ENCODE data around the gene SIM1.

The SIM1 gene

GRCh38 chr6:100456141-100456907 is 8.4 kb downstream of the SIM1 start:
- DNase-seq = no peak

DNA sequence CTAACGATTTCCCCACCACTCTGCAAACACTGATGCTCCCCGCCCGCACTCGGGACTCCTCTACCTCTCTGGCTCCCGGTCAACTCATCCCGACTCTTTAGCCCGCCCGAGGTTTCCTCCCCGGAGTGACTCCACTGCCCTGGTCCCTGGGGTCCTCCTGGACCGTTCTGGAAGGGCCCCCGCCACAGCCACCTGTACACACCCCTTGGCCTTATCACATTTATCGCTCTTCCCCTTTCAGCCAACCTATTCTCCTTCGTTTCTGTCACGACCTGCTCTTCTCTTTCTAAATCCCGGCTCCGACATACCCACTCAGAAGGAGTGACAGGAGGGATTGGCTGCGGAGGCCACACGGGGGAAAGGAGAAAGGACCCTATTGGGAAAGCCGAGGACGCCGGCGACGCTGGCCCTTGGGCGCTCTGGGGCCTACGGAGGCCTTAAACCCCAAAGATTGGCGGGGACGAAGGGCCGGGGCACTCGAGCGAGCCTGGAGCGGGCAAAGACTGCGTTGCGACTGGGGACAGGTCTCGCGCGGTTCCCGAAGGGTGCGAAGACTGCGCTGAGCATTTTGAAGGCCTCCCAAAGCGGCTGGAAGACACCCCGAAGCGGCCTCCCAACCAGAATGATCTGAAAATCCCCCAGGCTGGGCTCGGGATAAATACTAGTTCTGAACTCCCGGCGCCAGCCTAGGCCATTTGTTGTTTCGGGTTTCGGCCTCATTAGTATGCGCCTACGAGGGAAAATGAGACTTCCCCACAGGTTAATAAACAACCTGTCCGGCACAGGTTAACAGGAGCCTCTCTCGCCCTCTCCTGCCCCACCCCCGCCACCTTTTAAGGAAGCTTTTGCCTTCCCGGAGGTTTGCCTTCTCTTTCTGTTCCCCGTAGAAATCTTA is 9.2 kb downstream of the SIM1 start:
- no peak for DNase-seq

- DNase-seq = no peak
These were observed 10.0 kb downstream of the SIM1 start for GRCh38 chr6:100454551-100455229.

- DNase-seq = no peak
These were observed 10.8 kb downstream of the SIM1 start for GRCh38 chr6:100453701-100454521.

- DNase-seq = no peak
These were observed 11.7 kb downstream of the SIM1 start for GRCh38 chr6:100452998-100453397.

DNA sequence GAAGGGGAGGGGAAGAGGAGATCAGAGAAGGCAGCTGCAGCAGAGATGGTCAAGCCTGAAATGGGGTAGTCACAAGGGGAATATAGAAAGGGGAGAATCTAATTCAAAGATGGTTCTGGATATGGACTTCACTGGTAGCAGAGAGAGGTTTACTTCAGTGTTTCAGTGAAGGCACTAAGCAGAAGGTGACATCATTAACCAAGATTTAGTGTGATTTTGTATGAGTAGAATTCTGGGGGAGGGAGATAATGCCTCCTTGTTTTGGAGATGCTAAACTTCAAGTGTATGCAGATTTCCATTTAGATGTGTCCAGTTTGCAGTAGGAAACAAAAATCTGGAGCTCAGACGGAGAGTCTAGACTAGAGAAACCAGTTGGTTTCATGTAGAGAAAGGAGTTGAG is 13.1 kb downstream of the SIM1 start:
- DNase-seq = no peak

GRCh38 chr6:100449239-100449691 is 15.5 kb downstream of the SIM1 start:
- DNase-seq = no peak

DNA sequence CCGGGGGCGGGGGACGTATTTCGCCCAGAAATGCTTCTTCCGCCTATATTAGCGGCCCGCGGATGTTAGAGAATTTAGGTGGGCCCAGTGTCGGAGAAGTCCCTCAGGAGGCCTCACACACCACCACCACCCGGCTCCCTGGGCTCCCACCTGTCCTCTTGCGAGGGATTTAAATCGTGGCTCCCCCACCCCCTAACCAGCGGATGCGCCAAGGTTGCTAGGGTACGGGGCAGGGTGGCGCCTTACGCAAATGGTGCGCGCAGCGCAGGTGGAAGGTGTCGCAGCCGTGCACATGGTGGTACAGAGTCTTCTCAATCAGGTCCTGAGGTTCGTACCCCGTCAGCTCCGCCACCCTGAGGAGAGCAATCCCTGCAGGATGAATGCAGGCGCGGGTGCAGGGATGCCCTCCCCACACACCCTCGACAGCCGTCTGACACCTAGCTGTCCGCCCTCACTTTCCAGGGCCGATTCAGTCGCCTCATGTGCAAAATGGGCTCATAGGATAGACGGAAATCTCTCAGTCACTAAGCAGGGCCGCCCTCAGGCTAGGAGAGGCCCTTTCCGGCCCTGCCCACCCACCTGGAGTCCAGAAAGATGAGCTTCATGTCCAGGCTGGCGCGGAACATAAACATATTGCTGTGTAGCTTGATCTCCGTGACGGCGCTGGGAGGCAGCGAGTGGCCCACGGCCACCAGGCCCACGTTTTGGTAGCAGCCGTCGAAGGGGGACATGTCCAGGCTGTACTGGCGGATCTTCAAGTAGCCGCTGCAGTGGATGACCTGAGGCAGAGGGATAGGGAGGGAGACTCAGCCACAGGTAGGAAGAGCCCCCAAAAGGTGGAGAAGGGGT is 16.6 kb downstream of the SIM1 start:
- DNase-seq = no peak

- DNase-seq = no peak
These were observed 17.4 kb downstream of the SIM1 start for GRCh38 chr6:100447081-100447899.

DNA sequence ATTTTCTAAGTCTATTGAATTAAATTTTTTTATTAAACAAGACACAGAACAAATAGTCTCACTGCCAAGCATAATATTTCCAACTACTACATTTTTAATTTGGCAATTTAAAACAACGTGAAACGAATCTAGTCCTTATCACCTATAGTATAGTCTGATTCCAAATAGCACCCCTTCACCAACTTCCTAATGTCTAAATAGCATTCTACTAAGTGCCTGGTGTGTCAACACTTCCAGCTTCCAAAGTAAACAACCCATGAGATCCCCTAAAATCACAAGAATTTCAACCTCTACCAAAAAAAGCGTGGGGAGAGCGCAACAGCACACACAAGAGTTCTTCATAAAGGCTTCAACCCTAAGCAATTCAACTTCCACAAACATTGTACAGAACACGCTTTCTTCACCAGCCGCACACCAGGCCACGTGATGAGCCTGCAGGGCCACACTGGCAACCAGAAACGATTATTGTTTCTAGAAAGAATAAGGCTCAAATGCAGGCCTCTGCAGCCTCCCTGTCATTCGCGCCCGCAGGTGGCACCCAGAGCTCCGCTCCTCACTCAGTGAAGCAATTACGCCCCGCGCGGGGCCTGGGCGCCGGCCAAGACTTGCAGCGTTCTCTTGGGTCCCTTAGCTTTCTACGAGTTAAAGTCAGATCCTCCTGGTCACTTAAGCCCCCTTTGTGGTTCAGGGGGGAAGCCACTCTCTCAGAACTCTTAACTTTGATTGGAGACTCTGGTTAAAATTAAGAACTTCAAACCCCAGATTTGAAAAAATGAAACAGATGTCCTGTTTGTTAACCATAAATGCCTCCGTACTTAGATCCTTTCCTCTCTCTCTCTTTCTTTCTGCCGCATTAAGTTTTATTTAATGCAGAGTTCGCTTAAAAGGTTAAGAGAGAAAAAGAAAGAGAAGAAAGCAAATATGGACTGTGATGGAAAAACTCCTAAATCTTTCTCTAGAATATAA is 18.3 kb downstream of the SIM1 start:
- no peak for DNase-seq

GRCh38 chr6:100445512-100445911 is 19.2 kb downstream of the SIM1 start:
- no peak for DNase-seq

DNA sequence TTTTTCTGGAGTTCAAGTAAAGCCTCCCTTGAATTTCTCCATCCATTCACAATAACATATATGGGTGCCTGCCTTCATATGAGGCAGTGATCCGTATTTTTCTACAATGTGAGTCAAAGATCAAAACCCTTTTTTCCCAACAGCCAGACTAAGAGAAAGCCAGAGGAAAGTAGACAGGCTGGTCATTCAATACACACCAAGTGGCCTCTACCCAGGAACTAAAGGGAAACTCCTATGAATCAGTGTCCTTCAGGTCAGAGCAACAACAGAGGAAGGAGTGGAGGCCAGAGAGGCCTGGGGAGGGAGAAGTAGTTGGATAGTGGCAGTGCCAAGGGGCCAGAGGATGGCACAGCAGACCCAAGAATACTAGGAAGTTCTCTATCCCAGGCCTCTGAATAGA is 23.8 kb downstream of the SIM1 start:
- DNase-seq = no peak

DNA sequence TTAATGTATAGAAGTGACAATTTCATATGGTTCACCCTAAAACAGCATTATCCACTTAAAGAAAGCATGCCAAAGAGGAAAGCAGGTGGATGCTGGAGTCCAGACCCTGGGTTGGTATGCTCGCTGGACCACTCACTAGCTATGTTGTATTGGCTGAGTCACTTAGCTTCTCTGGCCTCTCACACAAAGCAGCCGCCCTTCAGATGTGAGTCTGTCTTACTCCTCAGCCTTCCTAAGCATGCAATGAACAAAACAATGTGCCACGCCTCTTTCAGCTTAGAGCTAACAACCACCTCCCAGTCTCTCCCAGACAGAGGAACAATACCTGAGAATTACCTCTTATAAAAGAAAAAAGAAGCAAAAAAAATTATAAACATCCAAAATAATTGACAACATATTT is 29.4 kb downstream of the SIM1 start:
- no peak for DNase-seq

DNA sequence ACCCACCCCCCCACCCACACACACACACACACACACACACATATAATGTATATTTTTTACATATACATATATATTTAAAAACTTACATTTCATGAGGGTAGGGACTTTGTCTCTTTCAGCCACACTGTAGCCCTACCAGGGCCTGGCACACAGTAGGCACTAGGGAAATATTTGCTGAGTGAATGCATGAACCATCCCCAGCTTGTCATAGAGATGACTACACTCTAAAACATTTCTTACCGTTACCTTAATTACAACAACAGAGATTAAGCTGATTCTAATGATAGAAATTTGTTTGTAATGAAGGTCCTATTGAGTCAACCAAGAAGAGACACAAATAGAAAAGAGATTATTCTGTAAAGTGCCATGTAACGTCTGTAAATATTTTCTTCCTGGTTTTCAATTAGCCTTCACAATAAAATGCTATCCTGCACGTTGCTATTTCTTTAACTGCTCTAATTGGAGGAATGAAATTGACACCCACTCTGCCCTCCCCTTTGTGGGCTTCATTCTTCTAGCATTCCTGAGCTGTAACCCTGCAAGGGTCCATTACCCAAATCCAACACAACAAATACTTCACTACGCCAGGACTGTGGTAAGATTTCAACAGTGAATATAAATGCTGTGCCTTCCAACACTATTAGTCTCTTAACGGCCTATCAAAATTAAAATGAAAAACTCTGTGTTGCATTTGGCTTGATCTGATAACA is 30.8 kb downstream of the SIM1 start:
- no peak for DNase-seq

- DNase-seq = no peak
These were observed 32.6 kb downstream of the SIM1 start for GRCh38 chr6:100432136-100432535.

DNA sequence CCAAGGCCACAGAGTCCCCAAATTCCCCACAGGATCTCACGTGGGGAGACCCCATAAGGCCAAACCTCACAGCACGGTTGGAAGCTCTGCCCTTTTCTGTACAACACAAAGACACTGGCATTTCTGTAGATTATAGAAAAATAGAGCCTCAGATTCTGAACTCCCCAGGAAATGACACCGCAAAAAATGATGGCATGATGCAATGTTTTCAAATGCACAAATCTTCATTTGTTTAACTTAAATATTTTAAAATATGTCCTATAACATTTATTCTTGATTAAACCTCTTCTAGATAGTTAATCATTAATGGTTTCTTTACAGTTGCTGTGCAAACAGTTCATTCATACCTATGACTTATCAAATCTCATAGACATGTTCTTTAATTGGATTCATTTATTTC is 33.8 kb downstream of the SIM1 start:
- DNase-seq = no peak

DNA sequence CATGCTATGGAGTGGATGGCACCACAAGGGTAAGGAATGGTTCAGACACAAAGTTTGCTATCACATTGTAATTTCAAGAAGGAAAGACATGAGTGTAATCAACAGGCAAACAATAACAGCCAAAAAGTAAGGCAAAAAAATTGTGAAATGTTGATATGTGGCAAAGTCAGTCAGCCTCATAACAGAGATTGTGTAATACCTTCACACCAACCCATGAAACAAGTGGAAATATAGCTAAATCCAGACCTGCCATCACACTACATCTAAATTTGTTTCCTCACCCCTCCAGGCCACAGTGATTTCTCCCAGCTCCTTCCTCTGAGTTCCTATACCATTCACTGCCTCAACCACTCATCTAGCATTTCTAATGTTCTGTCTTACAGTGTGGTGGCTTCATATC is 37.3 kb downstream of the SIM1 start:
- no peak for DNase-seq

- no peak for DNase-seq
These were observed 37.9 kb downstream of the SIM1 start for GRCh38 chr6:100426744-100427338.

Data from NCI-H1436 (cell line).